Limb (tissue), 2 donors: ENCODE data around the gene SRGAP2B.
"Not testable (repeated sequence)": the region's sequence is repeated elsewhere in the genome, so short reads cannot be mapped to it uniquely, and the experiment has no call there.

Experiments used
- DNase-seq, 2 donors: peaks; one replicate each; pipeline ENCODE4 v3.0.0-alpha.2; 2016; ENCODE audit errors: extremely low spot score in 2 of 2

SRGAP2B gene

DNA sequence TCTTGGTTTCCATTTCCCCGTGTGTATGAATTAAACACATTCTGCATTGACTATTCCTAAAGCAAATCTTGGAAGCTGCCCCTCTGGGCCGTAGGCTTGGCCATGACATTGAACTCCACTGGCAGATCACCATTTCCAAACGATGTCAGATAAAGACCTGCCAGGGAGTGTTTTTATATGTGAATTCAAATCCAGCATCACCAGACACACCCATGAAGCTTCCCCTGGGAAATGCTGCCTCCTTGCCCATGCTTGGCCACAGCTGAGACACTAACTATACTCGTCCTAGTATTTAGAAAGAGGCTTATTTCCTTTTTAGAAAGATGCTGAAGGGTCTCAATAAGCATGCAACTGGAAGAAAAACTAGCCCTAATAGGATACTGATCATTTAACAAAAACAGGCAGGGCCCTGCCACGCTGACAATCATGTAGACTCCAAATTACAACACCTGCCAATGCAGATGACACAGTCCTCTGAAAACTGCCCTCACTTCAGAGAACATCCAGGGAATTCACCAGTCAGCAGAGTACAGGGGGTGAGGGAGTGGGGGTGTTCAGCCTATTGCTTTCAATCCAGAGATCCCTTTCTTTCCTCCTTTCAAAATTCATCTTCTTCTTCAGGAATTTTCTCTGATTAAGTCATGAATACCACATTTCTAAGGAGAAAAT lies 94.9 kb downstream of the SRGAP2B start:
- not testable (repeated sequence) for DNase-seq

DNA sequence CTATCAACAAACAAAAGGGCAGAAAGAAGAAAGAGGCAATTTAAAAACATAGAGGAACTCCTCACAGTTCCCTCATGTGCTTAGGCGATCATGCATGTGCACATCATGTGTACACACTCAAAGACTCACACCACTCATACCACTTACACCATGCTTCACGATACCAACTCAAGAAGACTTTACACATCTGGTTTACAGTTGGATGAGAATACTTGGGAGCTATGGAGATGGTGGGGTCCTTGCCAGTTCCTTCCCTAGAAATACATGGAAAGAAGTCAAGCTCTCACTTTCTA lies 96.2 kb downstream of the SRGAP2B start:
- not testable (repeated sequence) for DNase-seq

DNA sequence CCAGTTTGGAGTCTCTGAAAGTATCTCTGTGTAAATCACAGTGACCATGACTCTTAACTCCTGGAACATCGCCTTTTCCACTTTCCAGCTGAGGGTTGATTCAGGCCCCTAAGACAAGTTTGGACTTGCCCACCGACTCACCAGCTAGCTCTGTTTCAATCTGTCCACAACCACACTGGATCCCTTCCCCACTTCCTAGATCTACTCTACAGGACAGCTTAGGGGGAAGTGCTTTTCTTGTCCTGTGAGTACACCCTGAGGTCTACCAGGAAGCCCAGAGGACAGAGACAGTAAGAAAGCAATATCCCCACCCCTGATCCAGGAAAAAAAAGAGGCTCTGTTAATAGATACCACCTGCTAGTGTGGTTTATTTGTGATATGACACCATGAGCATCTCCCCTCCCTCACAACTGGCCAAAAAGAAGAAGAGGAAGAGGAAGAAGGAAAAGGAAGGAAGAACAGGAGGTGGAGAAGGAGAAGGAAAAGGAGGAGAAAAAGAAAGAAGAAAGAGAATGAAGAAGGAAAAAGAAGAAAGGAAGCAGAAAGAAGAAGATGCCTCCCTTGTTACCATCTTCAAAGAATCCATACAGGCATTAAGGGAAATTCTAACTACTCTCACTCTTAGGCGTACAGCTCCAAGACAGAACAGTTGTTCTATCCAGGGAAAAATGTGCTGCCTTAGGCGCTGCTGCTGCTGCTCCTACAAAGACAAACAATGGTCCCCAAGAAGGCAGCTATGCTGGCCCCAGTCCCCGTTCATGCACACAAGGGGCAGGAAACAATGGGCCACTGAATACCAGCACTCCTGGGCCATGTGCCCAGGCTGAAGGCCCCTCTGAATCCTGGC lies 96.8 kb downstream of the SRGAP2B start:
- DNase-seq = not testable (repeated sequence)

DNA sequence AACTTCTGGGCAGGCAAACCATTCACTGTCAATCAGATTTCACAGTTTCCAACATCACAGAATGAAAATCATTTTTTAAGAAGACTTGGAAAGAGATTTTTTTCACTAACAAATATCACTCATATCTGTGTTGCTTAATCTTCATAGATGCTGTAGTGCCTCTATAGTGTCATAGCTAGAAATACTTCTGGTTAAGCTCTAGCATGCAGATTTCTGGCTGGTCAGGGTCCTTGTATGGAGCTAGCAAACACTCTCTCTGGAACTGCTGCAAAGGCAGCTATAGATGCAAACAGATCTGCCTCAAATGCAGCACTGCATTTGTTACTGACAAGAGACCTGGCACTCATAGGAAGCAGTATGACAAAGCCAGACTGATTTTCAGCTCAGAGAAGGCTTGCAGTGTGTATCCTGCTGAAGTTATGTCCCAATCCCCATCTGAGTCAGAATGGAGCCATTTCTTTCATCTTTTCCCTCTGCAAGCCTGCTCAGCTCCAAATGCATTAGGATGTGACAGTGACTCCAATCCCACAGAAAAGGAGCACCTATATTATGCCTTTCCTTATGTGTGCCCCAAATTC lies 99.2 kb downstream of the SRGAP2B start:
- DNase-seq = not testable (repeated sequence)

DNA sequence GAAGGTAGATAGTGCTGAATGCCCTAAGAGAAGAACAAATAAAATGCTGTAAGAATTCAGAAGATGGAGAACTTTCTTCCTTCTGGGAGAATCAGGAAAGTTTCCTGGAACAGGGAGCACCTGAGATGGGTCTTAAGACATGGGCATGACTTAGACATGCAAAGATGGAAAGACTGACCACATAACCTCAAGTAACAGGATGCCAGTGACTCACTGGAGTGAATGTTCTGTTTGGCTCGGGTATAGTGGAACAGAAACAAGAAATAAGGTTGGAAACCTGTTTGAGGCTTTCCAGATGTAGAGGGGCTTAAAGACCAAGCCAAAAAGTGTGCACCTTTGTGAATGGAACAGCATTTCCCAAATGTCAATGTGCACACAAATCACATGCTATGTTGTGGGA lies 102.2 kb downstream of the SRGAP2B start:
- not testable (repeated sequence) for DNase-seq

DNA sequence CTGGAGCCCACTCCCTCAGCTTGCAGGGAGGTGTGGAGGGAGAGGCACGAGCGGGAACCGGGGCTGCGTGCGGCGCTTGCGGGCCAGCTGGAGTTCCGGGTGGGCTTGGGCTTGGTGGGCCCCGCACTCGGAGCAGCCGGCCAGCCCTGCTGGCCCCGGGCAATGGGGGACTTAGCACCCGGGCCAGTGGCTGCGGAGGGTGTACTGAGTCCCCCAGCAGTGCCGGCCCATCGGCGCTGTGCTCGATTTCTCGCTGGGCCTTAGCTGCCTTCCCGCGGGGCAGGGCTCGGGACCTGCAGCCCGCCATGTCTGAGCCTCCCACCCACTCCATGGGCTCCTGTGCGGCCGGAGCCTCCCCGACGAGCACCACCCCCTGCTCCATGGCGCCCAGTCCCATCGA lies 104.5 kb downstream of the SRGAP2B start:
- not testable (repeated sequence) for DNase-seq

DNA sequence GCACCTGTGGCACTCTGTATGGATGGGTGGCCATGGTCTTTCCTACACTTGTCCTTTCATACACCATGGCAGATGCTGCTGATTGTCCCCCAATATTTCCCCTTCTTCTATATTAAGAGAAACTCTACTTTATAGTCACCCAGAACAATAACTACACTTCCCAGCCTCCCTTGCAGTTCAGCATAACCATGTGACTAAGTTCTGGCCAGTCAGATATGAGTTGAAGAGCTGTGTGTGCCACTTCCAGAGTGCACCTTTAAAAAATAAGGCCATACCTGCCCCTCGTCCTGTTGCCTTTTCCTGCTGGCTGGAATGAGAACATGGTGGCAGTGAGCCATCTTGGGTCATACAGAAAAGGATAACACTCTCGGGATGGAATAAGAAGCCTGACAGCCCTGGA lies 108.0 kb downstream of the SRGAP2B start:
- not testable (repeated sequence) for DNase-seq

DNA sequence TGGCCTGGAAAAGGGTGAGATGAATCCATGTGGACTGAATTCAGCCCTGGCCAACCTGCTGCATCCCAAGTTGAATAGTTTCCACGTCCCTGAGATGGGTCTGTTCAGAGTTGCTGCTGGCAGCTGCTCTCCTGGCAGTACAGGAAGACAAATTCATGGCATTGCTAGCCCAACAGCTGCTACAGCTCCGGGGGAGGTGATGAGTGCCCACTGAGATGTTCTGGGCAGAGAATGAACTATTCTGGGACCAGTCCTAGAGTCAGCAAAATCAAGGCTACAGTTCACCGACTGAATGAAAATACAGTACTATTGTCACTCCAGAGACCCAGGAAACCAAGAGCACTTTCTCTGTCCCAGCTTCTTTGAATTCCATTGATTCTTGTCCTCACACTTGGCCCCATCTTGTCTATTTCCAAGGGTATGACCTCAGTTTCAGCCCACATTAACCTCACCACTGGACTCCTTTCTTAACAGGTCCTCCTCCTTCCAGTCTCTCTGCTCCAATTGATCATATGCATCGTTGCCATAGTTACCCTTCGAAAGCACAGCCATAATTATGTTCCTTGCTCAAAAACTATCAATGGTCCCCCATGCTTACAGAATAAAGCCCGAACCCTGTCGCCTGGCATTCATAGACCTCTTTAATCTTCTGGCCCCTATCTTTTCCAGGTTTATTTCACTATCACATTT lies 108.8 kb downstream of the SRGAP2B start:
- DNase-seq = not testable (repeated sequence)

DNA sequence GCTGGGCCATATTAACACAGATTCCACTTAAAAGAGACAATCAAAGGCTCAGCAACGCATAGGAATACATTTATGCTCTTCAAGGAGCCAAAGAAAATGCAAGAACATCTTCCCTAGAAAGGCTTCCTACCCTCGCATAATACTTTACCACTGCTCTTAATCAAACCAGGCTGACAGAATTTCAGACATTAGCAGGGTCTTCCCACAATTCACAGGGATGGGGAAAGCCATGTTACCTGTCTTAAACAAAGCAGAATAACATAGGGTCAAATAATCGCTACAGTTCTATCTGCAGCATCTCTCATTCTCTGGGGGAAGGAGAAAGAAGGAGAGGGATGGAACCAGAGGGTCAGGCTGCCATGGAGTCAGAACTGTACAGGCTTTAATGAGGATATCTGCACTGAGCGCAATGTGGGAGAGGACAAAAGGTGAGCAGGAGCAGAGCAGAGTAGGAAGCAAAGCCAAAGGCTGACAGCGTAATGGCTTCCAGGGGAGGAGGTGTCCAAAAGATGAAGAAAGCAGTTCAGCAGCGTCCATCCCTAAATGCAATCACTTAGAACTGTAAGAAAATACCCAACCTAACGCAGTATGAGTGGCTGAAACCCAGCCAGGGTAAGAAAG lies 109.5 kb downstream of the SRGAP2B start:
- DNase-seq = not testable (repeated sequence)

DNA sequence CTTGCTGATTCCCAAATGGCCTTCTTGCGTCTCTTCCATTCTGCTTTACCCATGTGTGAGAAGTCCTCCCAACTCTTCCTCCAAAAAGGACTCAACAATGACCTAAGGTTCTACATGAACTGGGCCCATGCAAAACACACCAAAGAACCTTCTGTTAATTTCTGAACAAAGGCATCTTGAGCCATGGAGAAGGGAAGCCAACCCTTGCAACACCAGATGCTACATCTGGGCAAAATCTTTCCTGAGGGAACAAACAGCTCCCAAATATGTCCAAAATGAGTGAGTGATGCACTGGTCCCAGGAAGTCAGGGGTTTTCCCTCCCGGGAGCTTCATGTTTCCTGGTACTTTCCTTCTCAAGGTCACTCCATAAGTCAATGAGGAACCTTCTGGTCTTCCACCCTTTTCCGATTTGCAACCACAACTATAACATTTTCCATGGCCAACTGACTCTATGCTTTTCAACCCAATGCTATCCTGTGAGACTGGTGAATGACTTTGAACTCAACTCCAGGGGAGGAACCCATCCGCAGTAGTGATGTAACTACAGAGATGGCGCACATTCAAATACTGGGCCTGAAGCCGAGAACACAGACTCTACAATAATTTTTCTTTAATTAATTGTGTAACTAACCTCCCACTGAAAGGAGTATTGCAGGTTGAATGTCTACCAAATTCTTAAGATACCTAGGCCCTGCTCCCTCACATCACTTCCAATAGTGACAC lies 112.2 kb downstream of the SRGAP2B start:
- DNase-seq = not testable (repeated sequence)

DNA sequence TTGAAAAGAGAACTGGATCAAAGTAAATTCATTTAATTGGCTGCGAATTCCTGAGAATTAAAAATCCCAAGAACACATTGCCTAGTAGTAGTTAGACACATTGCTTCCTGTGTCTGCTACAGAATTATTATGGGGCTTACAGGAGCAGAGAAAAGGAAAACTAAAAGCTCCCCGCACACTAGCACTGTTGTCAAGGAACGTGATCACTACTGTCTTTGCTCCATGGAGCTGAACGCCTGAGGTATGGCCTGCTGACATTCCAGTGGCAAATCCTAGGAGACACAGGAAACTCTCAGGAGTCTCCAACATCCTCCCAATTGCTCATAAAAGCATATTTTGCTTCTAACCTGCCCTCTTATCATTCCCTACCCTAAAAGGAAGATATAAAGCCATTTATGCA lies 114.0 kb downstream of the SRGAP2B start:
- DNase-seq = not testable (repeated sequence)

DNA sequence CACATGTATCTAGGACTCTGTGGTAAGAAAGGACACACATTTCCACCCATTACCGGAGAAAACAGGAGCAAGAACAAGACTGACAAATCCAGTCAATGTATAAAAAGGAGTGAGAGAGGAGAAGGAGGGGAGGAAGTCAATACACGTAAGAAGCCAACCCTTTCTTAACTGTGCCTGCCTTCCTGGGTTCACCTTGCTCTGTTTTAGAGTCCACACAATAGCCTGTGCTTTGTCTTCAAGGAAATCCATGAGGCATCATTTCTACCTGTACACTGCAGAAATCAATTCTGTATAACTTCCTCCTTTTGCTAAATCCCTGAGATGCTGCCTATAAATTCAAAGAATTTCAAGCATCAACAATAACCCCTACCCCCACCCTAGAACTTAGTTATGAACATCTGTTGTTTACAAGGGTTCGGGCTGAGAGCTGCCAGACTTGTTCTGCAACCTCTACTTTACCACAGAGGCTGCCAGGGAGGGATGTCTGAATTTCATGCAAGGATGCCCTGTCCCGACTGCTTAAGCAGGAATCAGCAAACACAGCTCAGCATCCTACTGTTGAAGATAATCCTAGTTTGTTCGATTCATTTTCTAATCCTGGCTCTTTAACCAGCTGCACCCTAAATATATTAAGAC lies 115.0 kb downstream of the SRGAP2B start:
- DNase-seq = not testable (repeated sequence)

DNA sequence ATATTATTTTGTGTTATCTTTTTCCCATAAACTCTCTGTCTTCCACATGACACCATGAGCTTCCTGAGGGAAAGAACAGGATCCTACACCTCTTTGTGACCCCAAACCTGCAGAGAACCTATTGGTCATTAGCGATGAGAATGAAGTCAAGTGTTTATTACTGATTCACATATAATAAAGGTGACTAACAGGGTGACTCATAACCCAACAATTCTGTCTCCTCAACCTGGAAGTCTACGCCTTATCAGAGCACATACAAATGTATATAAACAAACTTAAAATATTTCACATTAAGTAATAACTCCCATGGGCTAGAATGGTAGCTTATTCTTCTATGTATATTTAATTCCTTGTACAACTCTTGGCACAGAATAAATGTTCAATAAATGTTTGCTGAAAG lies 117.3 kb downstream of the SRGAP2B start:
- DNase-seq = not testable (repeated sequence)

DNA sequence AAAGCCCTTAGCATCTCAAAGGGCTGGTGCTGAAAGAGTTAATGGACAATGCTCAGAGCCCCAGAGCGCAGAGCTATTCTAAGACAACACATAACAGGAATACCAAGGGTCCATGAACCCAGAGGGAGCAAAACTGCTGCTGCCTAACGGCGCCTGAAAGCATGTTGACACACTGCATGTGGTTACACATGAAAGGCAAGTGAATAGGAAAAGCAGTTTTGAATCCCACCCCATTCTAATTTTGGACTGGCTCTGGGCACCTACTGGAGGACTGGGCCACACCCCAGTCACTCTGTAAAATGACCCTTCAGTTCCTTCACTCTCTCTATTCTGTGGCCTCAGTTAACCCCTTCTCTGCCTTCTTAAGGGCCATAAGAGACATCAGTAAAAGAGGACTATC lies 123.2 kb downstream of the SRGAP2B start:
- not testable (repeated sequence) for DNase-seq

DNA sequence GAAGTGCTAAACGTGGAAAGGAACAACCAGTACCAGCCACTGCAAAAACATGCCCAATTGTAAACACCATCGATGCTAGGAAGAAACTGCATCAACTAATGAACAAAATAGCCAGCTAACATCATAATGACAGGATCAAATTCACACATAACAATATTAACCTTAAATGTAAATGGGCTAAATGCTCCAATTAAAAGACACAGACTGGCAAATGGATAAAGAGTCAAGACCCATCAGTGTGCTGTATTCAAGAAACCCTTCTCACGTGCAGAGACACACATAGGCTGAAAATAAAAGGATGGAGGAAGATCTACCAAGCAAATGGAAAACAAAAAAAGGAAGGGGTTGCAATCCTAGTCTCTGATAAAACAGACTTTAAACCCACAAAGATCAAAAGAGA lies 128.6 kb downstream of the SRGAP2B start:
- not testable (repeated sequence) for DNase-seq

DNA sequence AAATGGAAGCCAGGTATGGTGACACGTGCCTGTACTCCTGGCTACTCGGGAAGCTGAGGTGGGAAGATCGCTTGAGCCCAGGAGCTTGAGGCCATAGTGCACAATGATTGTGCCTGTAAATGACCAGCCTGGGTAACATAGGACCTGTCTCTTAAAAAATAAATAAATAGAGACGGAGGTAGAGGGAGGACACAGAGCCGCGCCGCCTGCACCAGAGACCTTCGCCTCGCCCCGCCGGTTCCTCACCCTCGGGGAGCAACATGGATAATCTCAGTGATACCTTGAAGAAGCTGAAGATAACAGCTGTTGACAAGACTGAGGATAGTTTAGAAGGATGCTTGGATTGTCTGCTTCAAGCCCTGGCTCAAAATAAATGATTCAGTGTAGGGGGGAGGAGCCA lies 130.4 kb downstream of the SRGAP2B start:
- not testable (repeated sequence) for DNase-seq

DNA sequence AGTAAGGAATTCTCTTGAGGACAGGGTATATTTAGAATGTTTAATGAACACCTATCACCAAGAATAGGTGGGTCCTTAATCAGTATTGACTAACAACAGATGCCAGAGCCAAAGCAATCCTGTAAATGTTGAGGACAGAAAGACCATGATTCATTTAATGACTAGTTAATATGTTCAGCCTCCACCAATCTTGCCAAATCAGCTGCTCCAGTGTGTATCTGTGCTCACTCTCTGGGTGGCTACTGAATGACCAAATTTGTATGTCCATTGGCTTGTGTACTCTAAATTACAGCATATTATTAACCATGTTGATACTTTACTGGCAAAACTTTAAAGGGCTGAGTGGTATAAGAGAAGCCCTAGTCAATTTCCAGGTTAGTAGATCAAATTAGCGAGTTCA lies 130.9 kb downstream of the SRGAP2B start:
- not testable (repeated sequence) for DNase-seq

DNA sequence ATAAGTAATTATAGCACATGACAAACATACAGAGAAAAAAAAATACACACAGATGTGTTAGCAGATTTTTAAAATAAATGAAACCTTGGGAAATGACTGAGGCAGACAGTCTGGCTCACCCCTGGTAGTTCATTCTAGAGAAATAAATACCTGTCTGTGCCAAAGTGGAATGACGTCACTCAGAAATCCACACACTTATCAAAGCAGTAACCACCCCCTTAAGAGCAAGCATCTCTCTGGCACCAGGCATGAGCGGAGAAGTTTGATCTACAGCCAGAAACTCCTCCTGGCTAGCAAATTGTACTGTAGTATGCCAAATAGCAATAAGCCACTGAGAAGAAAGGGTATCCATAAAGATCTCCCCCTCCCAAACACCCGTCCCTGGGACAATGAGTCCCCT lies 131.6 kb downstream of the SRGAP2B start:
- DNase-seq = not testable (repeated sequence)

DNA sequence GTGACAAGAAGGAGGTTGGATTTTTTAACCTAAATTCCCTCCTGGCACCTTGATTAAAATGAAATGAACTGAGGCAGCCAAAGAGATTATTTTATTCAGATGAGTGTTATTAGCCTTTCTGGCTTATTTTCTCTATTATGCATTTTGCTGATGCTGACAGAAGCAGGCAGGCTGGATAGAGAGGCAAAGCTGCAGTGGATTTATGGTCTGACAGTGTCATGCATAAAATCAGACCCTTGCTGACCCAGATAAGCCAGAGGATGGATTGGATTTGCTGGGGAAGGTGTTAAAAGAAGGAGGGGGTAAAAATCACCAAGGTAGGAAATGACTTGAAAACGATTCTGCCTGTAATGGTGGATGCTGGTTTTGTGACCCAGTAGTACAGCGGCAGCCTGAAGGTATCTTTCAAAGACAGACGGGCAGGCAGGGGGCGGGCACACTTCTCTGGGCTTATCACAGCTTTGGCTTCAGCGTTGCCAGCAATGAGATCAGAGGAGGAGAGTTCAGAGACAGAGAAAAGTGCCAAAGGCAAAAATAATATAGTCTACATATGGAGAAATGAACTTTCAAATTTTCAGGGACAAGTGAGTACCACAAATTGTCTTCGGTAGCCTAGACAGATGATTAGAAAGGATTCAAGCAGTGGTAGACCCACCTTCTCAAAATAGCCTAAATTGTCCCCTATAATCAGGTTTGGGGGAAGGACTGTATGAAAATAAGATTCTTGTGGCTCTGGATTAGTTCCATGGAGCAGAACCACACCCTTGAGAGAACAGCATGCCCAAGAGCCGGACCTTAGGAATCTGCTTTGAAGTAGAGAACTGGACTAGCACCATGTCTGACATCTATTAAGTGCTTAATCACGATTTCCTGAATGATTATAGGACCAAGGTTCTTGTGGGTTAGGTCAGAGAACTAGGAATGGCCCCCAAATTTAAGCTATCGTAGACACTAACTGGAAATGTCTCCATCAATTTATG lies 133.2 kb downstream of the SRGAP2B start:
- DNase-seq = not testable (repeated sequence)
